Keratinocyte (primary cell): ENCODE results near the gene ZER1. TPM values are rescaled to one million over a fixed set of nuclear protein-coding genes. Genes with fewer than 3 reads are reported as not detected.

Experiments
- DNase-seq: peaks from one replicate; pipeline ENCODE4 v3.0.0-alpha.2; 2011; ENCODE audit warnings: low read depth, missing footprints, low spot score
- FAIRE-seq: peaks from 2 replicates; lab custom pipeline; 2011; peaks lifted over from hg19 to GRCh38; lab: Jason Lieb, UNC
- H2AFZ ChIP-seq: 2 replicates; pipeline ENCODE4 v1.6.0; 2012; ENCODE audit warnings: low read length, control low read depth, inconsistent platforms; ENCODE audit not compliant: control insufficient read depth
- H3K27ac ChIP-seq: 2 replicates; pipeline ENCODE4 v1.5.1; 2011; ENCODE audit warnings: low read length; ENCODE audit not compliant: control insufficient read depth, insufficient read depth
- H3K27me3 ChIP-seq: 3 replicates; pipeline ENCODE4 v1.6.0; 2011; ENCODE audit warnings: low read length; ENCODE audit not compliant: control insufficient read depth, insufficient read depth; ENCODE audit errors: extremely low read depth
- H3K36me3 ChIP-seq, 2 experiments: 2 replicates in 1 of 2; 3 replicates in 1 of 2; pipeline ENCODE4 v1.5.1; 2011; ENCODE audit warnings: low read length in 2 of 2, mild to moderate bottlenecking in 1 of 2; ENCODE audit not compliant: control insufficient read depth in 2 of 2, insufficient read depth in 2 of 2; ENCODE audit errors: extremely low read depth in 1 of 2
- H3K4me1 ChIP-seq: 3 replicates; pipeline ENCODE4 v1.5.1; 2011; ENCODE audit warnings: low read length; ENCODE audit not compliant: control insufficient read depth, insufficient read depth; ENCODE audit errors: extremely low read depth
- H3K4me2 ChIP-seq: 3 replicates; pipeline ENCODE4 v1.6.0; 2011; ENCODE audit warnings: low read depth, low read length; ENCODE audit not compliant: control insufficient read depth, insufficient read depth; ENCODE audit errors: extremely low read depth
- H3K4me3 ChIP-seq, 3 experiments: fragments of 200-600 bp in 1 of 3; sonication (generic) in 1 of 3; 2 replicates in 2 of 3; 3 replicates in 1 of 3; pipeline ENCODE4 v1.5.1; 2011 to 2016; ENCODE audit warnings: low read length in 3 of 3, mild to moderate bottlenecking in 3 of 3, control low read depth in 2 of 3, inconsistent platforms in 1 of 3, low read depth in 1 of 3, mixed read lengths in 1 of 3, mixed run types in 1 of 3, moderate library complexity in 1 of 3; ENCODE audit not compliant: control insufficient read depth in 2 of 3, insufficient read depth in 2 of 3; ENCODE audit errors: extremely low read depth in 1 of 3
- H3K79me2 ChIP-seq: 2 replicates; pipeline ENCODE4 v1.6.0; 2012; ENCODE audit warnings: low read length; ENCODE audit not compliant: control insufficient read depth, insufficient read depth
- H3K9ac ChIP-seq: 3 replicates; pipeline ENCODE4 v1.6.0; 2011; ENCODE audit warnings: low read length; ENCODE audit not compliant: control insufficient read depth, insufficient read depth; ENCODE audit errors: extremely low read depth
- H3K9me1 ChIP-seq: 3 replicates; pipeline ENCODE4 v1.6.0; 2011; ENCODE audit warnings: low read length; ENCODE audit not compliant: control insufficient read depth, insufficient read depth; ENCODE audit errors: extremely low read depth
- H3K9me3 ChIP-seq: 2 replicates; pipeline ENCODE4 v1.5.1; 2012; ENCODE audit warnings: low read depth, low read length; ENCODE audit not compliant: control insufficient read depth
- H4K20me1 ChIP-seq: 3 replicates; pipeline ENCODE4 v1.6.0; 2011; ENCODE audit warnings: low read length; ENCODE audit not compliant: control insufficient read depth, insufficient read depth; ENCODE audit errors: extremely low read depth
- EZH2 ChIP-seq: IDR thresholded peaks from one replicate; pipeline ENCODE4 v1.6.1; 2012; ENCODE audit warnings: inconsistent platforms, mild to moderate bottlenecking, low read length, moderate library complexity
- dilution Hi-C: fragments of 300-500 bp; cut with MboI; formaldehyde crosslinking; loops from one replicate; pipeline ENCODE4 v1.7.0; 2020; ENCODE audit warnings: low sequenced_read_pairs; ENCODE audit not compliant: extremely low pct_ligation_motif_present
- polyA plus RNA-seq, 5 experiments: library from polyadenylated mRNA; depleted of rRNA in 3 of 5; stranded (reverse) in 3 of 5; stranded (forward) in 1 of 5; unstranded in 1 of 5; fragments of >200 nt; gene quantifications; 1 replicate in 1 of 5; 2 replicates in 3 of 5; 3 replicates in 1 of 5; pipeline versions ENCODE4 v1.2.1 to v1.2.3, GENCODE V29; 2011 to 2012; ENCODE audit warnings: missing spikeins in 2 of 5, low read depth in 1 of 5, low replicate concordance in 1 of 5
- TF ChIP-seq, protein P1 (sequence below), 3 experiments: IDR thresholded peaks in 1 of 3; conservative IDR thresholded peaks in 1 of 3; optimal IDR thresholded peaks in 1 of 3; 2 replicates in 2 of 3; 3 replicates in 1 of 3; pipeline versions ENCODE3 to v1.5.1; 2011; ENCODE audit warnings: low read length in 3 of 3, mild to moderate bottlenecking in 3 of 3, moderate library complexity in 2 of 3, control low read depth in 1 of 3, inconsistent platforms in 1 of 3; ENCODE audit not compliant: insufficient read depth in 2 of 3; ENCODE audit errors: extremely low read depth in 1 of 3

The ZER1 gene
- polyA plus RNA-seq, 1 donor (not counting 4 experiments of a cell fraction or from before 2014, with no cell fraction given), result 14.9 TPM

DNA sequence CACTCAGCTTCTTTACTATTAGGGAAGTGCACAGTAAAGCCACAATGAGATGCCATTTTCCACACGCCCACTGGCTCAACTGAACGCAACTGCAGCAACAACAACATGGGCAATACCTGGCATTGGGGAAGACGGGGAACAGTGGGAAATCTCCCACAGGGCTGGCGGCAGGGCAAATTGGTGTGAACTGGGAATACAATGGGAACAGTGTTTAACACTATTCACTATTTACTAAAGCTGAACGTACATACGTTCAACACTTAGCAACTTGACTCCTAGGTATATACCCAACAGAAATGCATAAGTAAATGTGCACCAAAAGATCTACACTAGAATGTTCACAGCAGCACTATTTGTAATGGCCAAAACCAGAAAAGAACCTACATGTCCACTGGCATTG lies 14.1 kb downstream of the ZER1 start:
- Histone ChIP-seq H3K9ac (no peak overlapping the region), H3K27me3 (no peaks in the 10 kb centered on the region), H4K20me1 (no peaks in the 10 kb centered on the region), H3K27ac (no peak overlapping the region), H3K9me3 (no peaks in the 10 kb centered on the region), H2AFZ (no peak overlapping the region), H3K36me3 (peaks cover 0 to 6% of the 10 kb centered on the region in 2 experiments), H3K4me1 (no peaks in the 10 kb centered on the region), H3K4me3 (no peak overlapping the region), H3K4me2 (no peak overlapping the region), H3K9me1 (no peaks in the 10 kb centered on the region), H3K79me2 (no peaks in the 10 kb centered on the region)
- no peak for DNase-seq
- no peak for TF ChIP-seq EZH2
- TF ChIP-seq, protein P1, sequence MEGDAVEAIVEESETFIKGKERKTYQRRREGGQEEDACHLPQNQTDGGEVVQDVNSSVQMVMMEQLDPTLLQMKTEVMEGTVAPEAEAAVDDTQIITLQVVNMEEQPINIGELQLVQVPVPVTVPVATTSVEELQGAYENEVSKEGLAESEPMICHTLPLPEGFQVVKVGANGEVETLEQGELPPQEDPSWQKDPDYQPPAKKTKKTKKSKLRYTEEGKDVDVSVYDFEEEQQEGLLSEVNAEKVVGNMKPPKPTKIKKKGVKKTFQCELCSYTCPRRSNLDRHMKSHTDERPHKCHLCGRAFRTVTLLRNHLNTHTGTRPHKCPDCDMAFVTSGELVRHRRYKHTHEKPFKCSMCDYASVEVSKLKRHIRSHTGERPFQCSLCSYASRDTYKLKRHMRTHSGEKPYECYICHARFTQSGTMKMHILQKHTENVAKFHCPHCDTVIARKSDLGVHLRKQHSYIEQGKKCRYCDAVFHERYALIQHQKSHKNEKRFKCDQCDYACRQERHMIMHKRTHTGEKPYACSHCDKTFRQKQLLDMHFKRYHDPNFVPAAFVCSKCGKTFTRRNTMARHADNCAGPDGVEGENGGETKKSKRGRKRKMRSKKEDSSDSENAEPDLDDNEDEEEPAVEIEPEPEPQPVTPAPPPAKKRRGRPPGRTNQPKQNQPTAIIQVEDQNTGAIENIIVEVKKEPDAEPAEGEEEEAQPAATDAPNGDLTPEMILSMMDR (optimal IDR thresholded peaks at IDR 0.05 in 1 of 3, IDR thresholded peaks at IDR 0.05 in 1 of 3, conservative IDR thresholded peaks at IDR 0.05 in 1 of 3; ENCODE audit: extremely low read depth in 1 of 3, insufficient read depth in 2 of 3, low read length in 3 of 3), result no peak
- no peak for FAIRE-seq
- dilution Hi-C loops, result no loop called here

DNA sequence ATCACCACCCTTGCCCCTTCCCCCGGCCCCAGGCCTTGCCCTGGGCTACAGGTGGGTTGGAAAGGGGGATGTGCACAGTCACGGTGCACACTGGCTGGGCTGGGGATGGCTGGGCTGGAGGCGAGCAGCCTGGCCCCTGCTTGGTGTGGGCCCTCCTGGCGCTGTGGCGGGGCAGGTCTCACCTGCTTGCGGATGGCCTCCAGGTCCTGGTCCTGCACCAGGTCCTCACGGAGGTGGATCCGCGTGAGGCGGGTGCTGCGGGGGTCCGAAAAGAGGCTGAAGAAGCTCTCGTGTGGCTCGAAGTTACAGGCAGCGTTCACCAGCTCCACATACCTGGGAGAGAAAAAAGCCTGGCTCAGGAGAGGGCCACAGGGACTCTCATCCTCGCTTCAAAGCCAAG lies 18.1 kb downstream of the ZER1 start:
- TF ChIP-seq, protein P1 (optimal IDR thresholded peaks at IDR 0.05 in 1 of 3, IDR thresholded peaks at IDR 0.05 in 1 of 3, conservative IDR thresholded peaks at IDR 0.05 in 1 of 3; ENCODE audit: extremely low read depth in 1 of 3, insufficient read depth in 2 of 3, low read length in 3 of 3), result no peak
- TF ChIP-seq EZH2, result no peak
- dilution Hi-C loops, result no loop called here
- Histone ChIP-seq H3K9me1 (no peaks in the 10 kb centered on the region), H4K20me1 (no peaks in the 10 kb centered on the region), H3K79me2 (no peaks in the 10 kb centered on the region), H3K4me3 (no peak overlapping the region), H3K27me3 (no peaks in the 10 kb centered on the region), H3K27ac (no peak overlapping the region), H3K36me3 (peaks cover 0 to 15% of the 10 kb centered on the region in 2 experiments), H2AFZ (no peak overlapping the region), H3K9me3 (no peaks in the 10 kb centered on the region), H3K4me1 (no peaks in the 10 kb centered on the region), H3K9ac (no peak overlapping the region), H3K4me2 (no peak overlapping the region)
- DNase-seq (no peak), FAIRE-seq (no peak)
